Erythroblast (primary cell): ENCODE data around the gene PLEKHG5.

ENCODE experiments used
- GATA1 ChIP-seq: IDR thresholded peaks from 2 replicates; pipeline ENCODE4 v1.6.1; 2011; ENCODE audit warnings: low read depth, mild to moderate bottlenecking, control low read depth, low read length, moderate library complexity
- POLR2A ChIP-seq: IDR thresholded peaks from 2 replicates; pipeline ENCODE4 v1.6.1; 2011; ENCODE audit warnings: mild to moderate bottlenecking, low read length

DNA sequence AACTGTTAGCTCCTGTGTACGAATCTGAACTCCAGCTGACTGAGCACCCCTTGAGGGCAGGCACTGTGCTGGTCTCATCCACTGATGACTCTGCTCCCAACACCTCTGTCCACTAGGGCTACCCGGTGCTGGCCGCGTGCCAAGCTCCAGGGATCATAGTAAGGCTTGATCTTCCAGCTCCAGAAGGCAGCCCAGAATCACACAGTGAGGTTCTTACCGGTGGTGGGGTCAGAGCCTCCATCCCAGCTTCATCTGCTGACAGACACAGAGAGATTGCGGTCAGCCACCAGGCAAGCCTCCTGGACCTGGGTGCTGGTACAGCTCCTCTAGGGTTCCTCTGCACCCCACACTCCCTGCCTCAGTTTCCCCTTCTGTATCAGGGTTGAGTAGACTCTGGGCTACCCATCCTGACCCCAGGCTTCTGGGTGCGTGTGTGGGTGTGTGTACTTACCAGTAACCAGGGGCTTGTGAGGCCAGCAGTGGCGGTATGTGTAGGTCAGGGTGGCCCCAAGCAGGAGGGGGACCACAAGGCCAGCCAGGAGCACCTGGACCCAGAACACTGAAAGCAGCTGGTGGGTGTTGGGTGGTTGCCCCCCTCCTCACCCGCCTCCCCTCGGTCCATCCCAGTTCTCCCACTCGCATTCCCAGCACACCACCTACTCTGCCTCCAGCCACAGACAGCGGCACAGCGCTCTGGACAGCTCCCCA, 28.9 kb downstream of the PLEKHG5 start:
- no peak for TF ChIP-seq POLR2A
- TF ChIP-seq GATA1 = no peak
